Amygdala (tissue), 56 donors: ENCODE results near the gene FNDC3B.
A peak's percentile ranks its signal among the peaks of the same experiment; 100 is the strongest.

Source experiments
- DNase-seq, 56 donors: peaks; one replicate each; lab custom pipeline; 2025; lab: John Stamatoyannopoulos, UW

FNDC3B gene

DNA sequence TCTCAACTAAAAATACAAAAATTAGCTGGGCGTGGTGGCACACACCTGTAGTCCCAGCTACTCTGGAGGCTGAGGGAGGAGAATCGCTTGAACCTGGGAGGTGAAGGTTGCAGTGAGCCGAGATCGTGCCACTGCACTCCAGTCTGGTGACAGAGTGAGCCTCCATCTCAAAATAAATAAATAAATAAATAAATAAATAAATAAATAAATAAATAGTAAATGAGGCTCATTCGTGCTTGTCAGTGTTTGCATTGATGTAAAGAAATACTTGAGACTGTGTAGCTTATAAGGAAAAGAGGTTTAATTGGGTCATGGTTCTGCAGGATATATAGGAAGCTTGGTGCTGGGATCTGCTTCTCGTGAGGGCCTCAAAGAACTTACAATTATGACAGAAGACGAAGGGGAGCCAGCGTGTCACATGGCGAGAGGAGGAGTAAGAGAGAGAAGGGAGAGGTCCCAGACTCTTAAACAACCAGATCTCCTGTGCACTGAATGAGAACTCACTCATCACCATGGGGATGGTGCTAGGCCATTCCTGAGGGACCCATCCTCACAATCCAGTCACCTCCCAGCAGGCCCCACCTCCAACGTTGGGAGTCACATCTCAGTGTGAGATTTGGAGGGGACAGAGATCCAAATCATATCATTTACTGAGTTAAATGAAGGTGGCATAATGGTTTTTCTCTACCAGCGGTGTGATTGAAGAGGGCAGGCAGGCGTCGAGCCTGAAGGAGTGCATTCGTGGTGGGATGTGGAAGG, 104.5 kb downstream of the FNDC3B start:
- no peak for DNase-seq

GRCh38 chr3:172144601-172145000, 105.2 kb downstream of the FNDC3B start:
- no peak for DNase-seq

- no peak for DNase-seq
Observed at GRCh38 chr3:172145031-172145686, 105.8 kb downstream of the FNDC3B start.

DNA sequence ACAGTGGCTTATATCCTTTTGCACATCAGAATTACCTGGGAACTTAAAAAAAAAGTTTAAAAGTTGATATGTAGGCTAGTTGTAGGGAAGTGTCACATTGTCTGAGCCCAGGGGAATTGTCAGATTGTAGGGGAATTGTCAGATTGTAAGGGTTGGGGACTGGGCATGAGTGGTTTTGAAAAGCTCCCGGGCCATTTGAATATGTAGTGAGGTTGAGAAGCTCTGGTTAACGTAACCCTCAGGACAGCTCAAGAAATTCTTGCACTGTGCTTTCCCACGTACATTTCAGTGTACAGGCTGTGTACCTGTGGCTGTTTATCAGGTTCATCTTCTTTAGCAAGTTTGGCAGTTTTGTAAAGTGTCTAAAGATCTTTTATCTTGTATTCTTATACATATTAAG, 107.0 kb downstream of the FNDC3B start:
- no peak for DNase-seq

DNA sequence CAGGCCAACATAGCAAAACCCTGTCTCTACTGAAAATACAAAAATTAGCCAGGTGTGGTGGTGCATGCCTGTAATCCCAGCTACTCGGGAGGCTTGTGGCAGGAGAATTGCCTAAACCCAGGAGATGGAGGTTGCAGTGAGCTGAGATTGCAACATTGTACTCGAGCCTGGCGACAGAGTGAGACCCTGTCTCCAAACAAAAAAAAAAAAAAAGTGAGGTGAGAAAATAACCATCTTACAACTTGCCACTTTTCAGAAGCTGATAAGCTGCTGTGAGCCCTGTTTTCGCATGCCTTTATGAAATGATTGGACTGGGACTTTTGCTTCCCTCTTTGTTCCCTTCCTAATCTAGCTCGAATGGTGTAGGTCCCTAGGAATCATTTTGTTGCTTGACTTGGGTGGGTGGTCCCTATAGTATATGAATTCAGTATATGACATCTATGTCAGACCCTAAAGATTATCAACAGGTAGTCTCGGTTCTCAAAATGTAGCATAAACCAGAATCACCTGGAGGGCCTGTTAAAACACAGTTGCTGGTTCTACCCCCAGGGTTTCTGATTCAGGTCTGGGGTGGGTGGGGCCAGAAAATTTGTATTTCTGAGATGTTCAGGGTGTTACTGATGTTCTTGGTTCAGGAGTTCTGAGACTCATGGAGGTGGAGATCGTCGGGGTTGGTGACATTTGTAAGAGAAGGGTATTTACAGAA, 107.9 kb downstream of the FNDC3B start:
- no peak for DNase-seq

DNA sequence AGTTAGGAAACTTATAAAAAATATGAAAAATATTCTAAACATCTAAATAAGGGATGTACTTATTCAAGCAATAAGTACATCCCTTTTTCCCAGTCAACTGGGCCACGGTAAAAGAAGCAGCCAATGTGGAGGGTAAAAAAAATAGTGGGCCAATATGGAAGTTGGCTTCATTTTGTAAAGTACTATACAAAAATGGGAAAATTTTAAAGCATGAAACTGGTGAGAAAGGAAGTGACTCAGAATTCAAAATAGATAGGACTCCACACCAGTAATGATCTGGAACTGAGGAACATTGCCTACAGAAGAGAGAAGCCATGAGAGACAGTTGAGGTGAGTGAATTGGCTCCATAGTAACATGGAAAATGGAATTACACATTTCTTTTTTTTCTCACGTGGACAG, 108.9 kb downstream of the FNDC3B start:
- DNase-seq: no peak

DNA sequence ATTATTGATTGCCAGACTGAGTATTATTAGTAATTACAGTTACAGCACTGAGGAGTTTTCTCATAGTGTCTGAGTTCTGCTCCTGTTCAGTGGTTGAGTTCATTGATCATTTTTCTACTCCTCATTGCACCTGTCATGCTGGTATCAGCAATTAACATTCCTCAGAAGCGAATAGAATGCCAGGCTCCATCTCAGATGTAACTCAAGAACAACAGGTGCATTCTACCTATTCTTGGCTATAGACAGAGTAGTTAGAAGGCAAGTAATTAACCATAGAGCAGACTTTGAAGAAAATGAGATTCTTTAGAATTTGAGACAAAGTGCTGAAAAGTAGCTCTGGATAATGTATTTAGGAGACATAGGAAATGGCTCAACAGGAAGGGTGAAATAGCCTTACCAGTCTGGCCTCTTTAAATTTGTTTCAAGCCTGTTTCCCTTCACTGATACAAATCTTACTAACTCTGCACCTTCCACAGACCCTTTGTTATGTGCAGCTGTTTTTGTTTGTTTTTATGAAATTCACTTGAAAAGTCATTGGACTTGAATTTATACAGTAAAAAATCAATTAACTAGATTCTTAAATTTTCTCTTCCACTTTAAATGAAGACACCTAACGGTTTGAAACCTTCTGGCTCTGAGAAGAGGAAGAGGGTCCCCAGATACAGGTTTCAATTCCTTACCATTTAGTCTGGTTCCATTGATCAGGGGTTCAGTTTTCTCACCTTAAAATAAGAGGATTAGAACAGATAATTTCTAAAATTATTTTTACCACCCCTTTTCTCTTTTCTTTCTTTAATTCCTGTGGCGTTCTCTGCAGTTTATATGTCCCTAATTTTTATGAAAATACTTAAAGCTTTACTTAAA, 109.6 kb downstream of the FNDC3B start:
- no peak for DNase-seq

- no peak for DNase-seq
Observed at GRCh38 chr3:172150268-172150667, 110.9 kb downstream of the FNDC3B start.

GRCh38 chr3:172150913-172151650, 111.7 kb downstream of the FNDC3B start:
- no peak for DNase-seq

GRCh38 chr3:172151651-172152649, 112.6 kb downstream of the FNDC3B start:
- no peak for DNase-seq

DNA sequence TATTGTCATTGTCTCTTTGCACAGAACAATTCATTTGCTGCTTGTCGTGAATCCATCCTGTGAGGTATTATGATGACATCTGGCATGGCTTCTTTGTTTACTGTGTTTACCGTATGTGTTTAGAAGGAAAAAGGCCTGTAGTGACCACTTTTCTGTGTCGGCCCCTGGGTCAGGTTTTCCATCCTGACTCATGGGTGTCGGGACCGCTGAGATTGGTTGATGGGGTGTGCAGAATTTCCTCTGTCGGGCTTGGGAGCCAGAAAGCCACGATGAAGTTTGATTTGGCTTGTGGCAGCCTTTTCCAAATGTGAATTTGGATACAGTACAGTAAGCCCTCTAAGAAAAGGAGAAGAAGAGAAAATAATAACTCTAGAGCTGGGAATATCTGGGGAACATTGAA, 113.5 kb downstream of the FNDC3B start:
- DNase-seq: no peak

GRCh38 chr3:172153335-172153861, 114.0 kb downstream of the FNDC3B start:
- peak in 46 of 56 donors; percentile 7 to 71 (median 43) for DNase-seq

DNA sequence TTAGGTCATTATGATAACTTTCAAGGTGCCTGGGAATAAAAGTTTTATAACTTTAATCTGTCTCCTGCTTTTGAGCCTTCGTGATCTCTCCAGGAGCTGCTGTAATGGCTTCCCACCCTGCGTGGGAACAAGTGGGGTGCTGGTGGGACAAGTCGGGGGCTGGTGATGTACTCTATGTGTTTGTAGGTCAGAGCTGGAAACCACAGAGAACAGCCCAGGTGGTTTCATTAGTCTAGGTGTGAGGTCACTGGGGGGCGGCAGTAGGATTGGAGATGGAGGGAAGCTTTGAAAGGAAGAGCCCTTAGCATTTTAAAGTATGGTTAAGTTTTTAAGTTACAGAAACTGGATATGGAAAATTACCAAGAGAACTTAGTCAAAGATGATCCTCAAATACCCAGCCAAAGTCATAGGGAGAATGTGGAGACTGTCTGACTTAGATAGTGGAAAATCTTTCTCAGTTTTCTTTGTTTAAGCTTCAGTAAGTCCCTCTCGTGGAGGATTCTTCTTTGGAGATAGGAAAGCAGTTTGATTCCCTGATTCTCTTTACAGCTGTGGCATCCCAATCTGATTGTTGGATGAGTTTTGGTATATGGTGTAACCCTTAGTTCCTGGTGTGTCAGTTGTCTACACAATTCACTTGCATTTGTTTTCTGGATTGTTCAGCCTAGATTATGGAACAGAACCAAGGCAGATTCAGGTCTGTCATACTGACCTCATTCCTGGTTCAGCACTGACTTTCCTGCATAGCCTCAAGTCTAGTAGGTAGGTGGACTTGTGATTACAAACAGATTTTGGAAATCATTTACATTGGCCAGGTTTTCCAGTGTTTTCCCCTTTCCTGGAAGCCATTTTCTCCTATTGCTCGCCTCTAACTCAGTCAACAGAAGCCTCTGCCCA, 115.6 kb downstream of the FNDC3B start:
- no peak for DNase-seq

DNA sequence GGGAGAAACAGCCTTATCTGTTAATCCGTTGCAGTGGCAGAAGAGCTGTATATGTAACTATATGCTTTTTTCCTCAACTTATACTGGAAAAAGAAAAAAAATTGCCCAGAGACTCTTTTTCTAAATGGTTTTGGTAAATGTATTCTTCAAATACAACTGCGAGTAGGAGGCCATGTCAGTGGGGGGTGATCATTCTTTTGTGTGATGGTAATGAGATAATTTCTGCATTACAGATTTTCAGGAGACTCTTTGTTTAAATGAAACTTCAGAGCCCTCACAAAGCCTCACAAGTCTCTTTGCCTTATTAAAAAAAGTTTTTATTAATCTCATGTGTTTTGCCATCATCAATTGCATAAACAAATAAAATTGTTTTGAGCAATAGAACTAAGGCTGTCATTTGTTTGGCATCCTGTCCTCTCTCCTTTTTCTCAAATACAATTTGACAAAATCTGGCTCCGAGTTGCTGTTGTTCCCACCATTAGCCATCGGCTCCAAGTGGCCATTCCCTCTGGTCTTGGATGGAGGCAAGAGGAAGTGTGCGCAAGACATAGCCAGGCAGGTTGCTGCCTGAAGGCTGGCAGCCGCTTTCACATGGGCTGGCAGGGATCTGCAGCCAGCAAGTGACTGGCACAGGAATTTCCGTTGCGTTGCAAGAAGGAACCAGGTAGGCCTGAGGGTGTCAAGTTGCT, 116.7 kb downstream of the FNDC3B start:
- peak in 2 of 56 donors; percentile 5 for DNase-seq

DNA sequence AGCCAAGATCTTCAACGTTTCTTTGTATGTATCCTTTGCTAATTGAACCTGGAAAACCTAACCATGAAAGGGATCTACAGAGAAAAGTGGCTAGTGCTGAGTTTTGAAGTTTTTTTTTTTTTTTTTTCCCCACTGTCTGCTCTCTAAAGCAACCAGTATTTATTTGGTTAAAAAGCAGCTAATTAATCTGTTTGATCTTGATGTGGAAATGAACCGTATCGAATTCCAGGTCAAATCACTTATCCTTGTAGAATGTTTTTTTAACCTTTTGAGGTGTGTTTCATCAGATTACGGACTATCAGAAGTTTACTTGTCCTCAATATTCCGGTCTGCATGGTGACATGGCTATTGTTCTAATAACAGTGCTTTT, 117.2 kb downstream of the FNDC3B start:
- no peak for DNase-seq

GRCh38 chr3:172157564-172158258, 118.3 kb downstream of the FNDC3B start:
- no peak for DNase-seq
